ENCODE data around the gene ATF5. TPM values are rescaled to one million over a fixed set of nuclear protein-coding genes. Genes with fewer than 3 reads are reported as not detected.
A peak's percentile ranks its signal among the peaks of the same experiment; 100 is the strongest.

The ATF5 gene
- total RNA-seq, 5 donors from 2014 or later (not counting 1 experiment from before 2014, with no cell fraction given), result 8.5 to 18.9 (median 11.2) TPM

- Histone ChIP-seq H3K27me3 (replicated peaks in 1 of 2; ENCODE audit: control insufficient read depth in 2 of 2, extremely low read depth in 1 of 2, insufficient read depth in 2 of 2, low read length in 1 of 2) (no peaks in the 10 kb centered on the region), H3K4me3 (ENCODE audit: control insufficient read depth in 1 of 2, extremely low read depth in 1 of 2, low read length in 1 of 2) (peak overlapping the region in 1 of 2 donors; percentile 32), H3K9me3 (no peaks in the 10 kb centered on the region), H3K27ac (ENCODE audit: low read length) (no peak overlapping the region), H3K36me3 (ENCODE audit: control insufficient read depth in 2 of 2, extremely low read depth in 1 of 2, insufficient read depth in 1 of 2, low read length in 1 of 2) (peaks cover 14 to 36% of the 10 kb centered on the region in 2 donors), H3K4me1 (ENCODE audit: control insufficient read depth in 1 of 2, extremely low read depth in 1 of 2, insufficient read depth in 2 of 2, low read length in 2 of 2) (peaks cover 26 to 80% of the 10 kb centered on the region in 2 experiments)
- no peaks in the 10 kb centered on the region for H3K27me3 Mint-ChIP-seq
- no peaks in the 10 kb centered on the region for H3K9me3 Mint-ChIP-seq
- H3K4me3 Mint-ChIP-seq, result peak overlapping the region; percentile 96 to 99 (median 99)
- peak overlapping the region; percentile 84 to 86 for H3K27ac Mint-ChIP-seq
- H3K4me1 Mint-ChIP-seq, result peaks cover 55 to 71% (median 59%) of the 10 kb centered on the region in 3 donors
- H3K36me3 Mint-ChIP-seq, result peaks cover 15% of the 10 kb centered on the region
- WGBS (ENCODE audit: insufficient coverage), result 78% methylated on average over 9 of the region's 14 CpGs
- DNase-seq (no peak), ATAC-seq (replicated peaks in 1 of 4) (no peak)
- CTCF ChIA-PET, result interaction anchor here in 1 of 2 donors (1.0 kb wide), 1 partner anchor 92 kb away, joined by 5 read pairs; no protein-coding TSS in a partner anchor
- POLR2A ChIA-PET, result interaction anchor here in 1 of 2 donors (0.6 kb wide), 1 partner anchor 48 kb away, joined by 3 read pairs; no protein-coding TSS in a partner anchor
Observed at GRCh38 chr19:49927526-49928264, 1.3 kb upstream of the ATF5 start.

- peaks cover 8 to 16% of the 10 kb centered on the region in 2 donors for H3K36me3 ChIP-seq (ENCODE audit: control insufficient read depth in 2 of 2, extremely low read depth in 1 of 2, insufficient read depth in 1 of 2, low read length in 1 of 2)
- Mint-ChIP-seq H3K9me3 (no peaks in the 10 kb centered on the region), H3K4me1 (peaks cover 60 to 71% (median 65%) of the 10 kb centered on the region in 3 donors), H3K4me3 (peak overlapping the region; percentile 96 to 99 (median 99)), H3K27ac (peak overlapping the region; percentile 97 to 98), H3K27me3 (no peaks in the 10 kb centered on the region), H3K36me3 (peaks cover 11% of the 10 kb centered on the region)
- DNase-seq (peak; percentile 84 to 97 (median 94)), ATAC-seq (replicated peaks in 1 of 4) (peak; percentile 84 to 87 (median 86))
- WGBS (ENCODE audit: insufficient coverage), result 10% methylated on average over 29 of the region's 43 CpGs
- peaks cover 30 to 72% of the 10 kb centered on the region in 2 experiments for H3K4me1 ChIP-seq (ENCODE audit: control insufficient read depth in 1 of 2, extremely low read depth in 1 of 2, insufficient read depth in 2 of 2, low read length in 2 of 2)
- ChIA-PET POLR2A (interaction anchor here in 1 of 2 donors (0.7 to 1.4 kb wide), 3 partner anchors 33 to 428 kb away, joined by 3 to 9 read pairs (median 5); partner anchors contain the start of genes IL4I1 and RRAS), CTCF (interaction anchor here (0.6 to 0.8 kb wide), 3 partner anchors 25 to 1334 kb away, joined by 3 to 8 read pairs (median 3); no protein-coding TSS in a partner anchor)
- no peaks in the 10 kb centered on the region for H3K27me3 ChIP-seq (replicated peaks in 1 of 2; ENCODE audit: control insufficient read depth in 2 of 2, extremely low read depth in 1 of 2, insufficient read depth in 2 of 2, low read length in 1 of 2)
- no peaks in the 10 kb centered on the region for H3K9me3 ChIP-seq
- peak overlapping the region; percentile 81 to 90 for H3K4me3 ChIP-seq (ENCODE audit: control insufficient read depth in 1 of 2, extremely low read depth in 1 of 2, low read length in 1 of 2)
- H3K27ac ChIP-seq (ENCODE audit: low read length), result peak overlapping the region; percentile 95
Observed at GRCh38 chr19:49929611-49930482, 842 bp downstream of the ATF5 start.

GRCh38 chr19:49930483-49931011 lies 1.5 kb downstream of the ATF5 start:
- Mint-ChIP-seq H3K4me1 (peaks cover 57 to 67% (median 62%) of the 10 kb centered on the region in 3 donors), H3K36me3 (peaks cover 8% of the 10 kb centered on the region), H3K4me3 (peak overlapping the region; percentile 11 to 99 (median 55)), H3K9me3 (no peaks in the 10 kb centered on the region), H3K27ac (peak overlapping the region; percentile 36 to 97), H3K27me3 (no peaks in the 10 kb centered on the region)
- H3K9me3 ChIP-seq, result no peaks in the 10 kb centered on the region
- 91% methylated on average over 9 of the region's 15 CpGs for WGBS (ENCODE audit: insufficient coverage)
- DNase-seq, result peak in 5 of 35 experiments; percentile 5 to 38 (median 16)
- no peaks in the 10 kb centered on the region for H3K27me3 ChIP-seq (replicated peaks in 1 of 2; ENCODE audit: control insufficient read depth in 2 of 2, extremely low read depth in 1 of 2, insufficient read depth in 2 of 2, low read length in 1 of 2)
- POLR2A ChIA-PET, result interaction anchor here in 1 of 2 donors (1.2 to 1.4 kb wide), 2 partner anchors 34 to 290 kb away, joined by 5 to 9 read pairs; partner anchors contain the start of genes IL4I1 and RRAS
- H3K4me3 ChIP-seq (ENCODE audit: control insufficient read depth in 1 of 2, extremely low read depth in 1 of 2, low read length in 1 of 2), result no peak overlapping the region
- CTCF ChIA-PET, result interaction anchor here in 1 of 2 donors (0.6 kb wide), 1 partner anchor 1335 kb away, joined by 3 read pairs; no protein-coding TSS in a partner anchor
- H3K27ac ChIP-seq (ENCODE audit: low read length), result peak overlapping the region; percentile 54
- H3K36me3 ChIP-seq (ENCODE audit: control insufficient read depth in 2 of 2, extremely low read depth in 1 of 2, insufficient read depth in 1 of 2, low read length in 1 of 2), result peaks cover 8 to 12% of the 10 kb centered on the region in 2 donors
- no peak for ATAC-seq (replicated peaks in 1 of 4)
- H3K4me1 ChIP-seq (ENCODE audit: control insufficient read depth in 1 of 2, extremely low read depth in 1 of 2, insufficient read depth in 2 of 2, low read length in 2 of 2), result peaks cover 30 to 66% of the 10 kb centered on the region in 2 experiments

GRCh38 chr19:49931293-49932040 lies 2.5 kb downstream of the ATF5 start:
- H3K27ac Mint-ChIP-seq, result peak overlapping the region; percentile 22 to 55
- H3K4me1 Mint-ChIP-seq, result peaks cover 55 to 67% (median 61%) of the 10 kb centered on the region in 3 donors
- ATAC-seq (replicated peaks in 1 of 4) (no peak), DNase-seq (no peak)
- H3K4me3 Mint-ChIP-seq, result peak overlapping the region in 1 of 3 donors; percentile 99
- Histone ChIP-seq H3K36me3 (ENCODE audit: control insufficient read depth in 2 of 2, extremely low read depth in 1 of 2, insufficient read depth in 1 of 2, low read length in 1 of 2) (peaks cover 8% of the 10 kb centered on the region in 2 donors), H3K27me3 (replicated peaks in 1 of 2; ENCODE audit: control insufficient read depth in 2 of 2, extremely low read depth in 1 of 2, insufficient read depth in 2 of 2, low read length in 1 of 2) (no peaks in the 10 kb centered on the region), H3K27ac (ENCODE audit: low read length) (no peak overlapping the region), H3K9me3 (no peaks in the 10 kb centered on the region), H3K4me3 (ENCODE audit: control insufficient read depth in 1 of 2, extremely low read depth in 1 of 2, low read length in 1 of 2) (no peak overlapping the region), H3K4me1 (ENCODE audit: control insufficient read depth in 1 of 2, extremely low read depth in 1 of 2, insufficient read depth in 2 of 2, low read length in 2 of 2) (peaks cover 30 to 66% of the 10 kb centered on the region in 2 experiments)
- H3K36me3 Mint-ChIP-seq, result peaks cover 7% of the 10 kb centered on the region
- H3K9me3 Mint-ChIP-seq, result no peaks in the 10 kb centered on the region
- no peaks in the 10 kb centered on the region for H3K27me3 Mint-ChIP-seq
- ChIA-PET POLR2A (no interaction called here), CTCF (no interaction called here)
- 83% methylated on average over 2 of the region's 7 CpGs for WGBS (ENCODE audit: insufficient coverage)

- POLR2A ChIA-PET, result interaction anchor here in 1 of 2 donors (0.6 kb wide), 1 partner anchor 37 kb away, joined by 3 read pairs; no protein-coding TSS in a partner anchor
- H3K27me3 ChIP-seq (replicated peaks in 1 of 2; ENCODE audit: control insufficient read depth in 2 of 2, extremely low read depth in 1 of 2, insufficient read depth in 2 of 2, low read length in 1 of 2), result no peaks in the 10 kb centered on the region
- H3K27me3 Mint-ChIP-seq, result no peaks in the 10 kb centered on the region
Observed at GRCh38 chr19:49932041-49932451, 3.0 kb downstream of the ATF5 start.

More at GRCh38 chr19:49932041-49932451, 3.0 kb downstream of the ATF5 start:
- H3K36me3 Mint-ChIP-seq, result peaks cover 7% of the 10 kb centered on the region
- H3K4me3 Mint-ChIP-seq, result peak overlapping the region in 1 of 3 donors; percentile 99
- peaks cover 30 to 60% of the 10 kb centered on the region in 2 experiments for H3K4me1 ChIP-seq (ENCODE audit: control insufficient read depth in 1 of 2, extremely low read depth in 1 of 2, insufficient read depth in 2 of 2, low read length in 2 of 2)
- peak overlapping the region in 1 of 2 donors; percentile 55 for H3K27ac Mint-ChIP-seq
- no peak overlapping the region for H3K27ac ChIP-seq (ENCODE audit: low read length)
- ATAC-seq (replicated peaks in 1 of 4) (no peak), DNase-seq (no peak)
- no peaks in the 10 kb centered on the region for H3K9me3 Mint-ChIP-seq
- CTCF ChIA-PET, result no interaction called here
- WGBS (ENCODE audit: insufficient coverage), result 84% methylated on average over 4 of the region's 5 CpGs
- no peaks in the 10 kb centered on the region for H3K9me3 ChIP-seq
- peaks cover 53 to 64% (median 61%) of the 10 kb centered on the region in 3 donors for H3K4me1 Mint-ChIP-seq
- H3K36me3 ChIP-seq (ENCODE audit: control insufficient read depth in 2 of 2, extremely low read depth in 1 of 2, insufficient read depth in 1 of 2, low read length in 1 of 2), result peaks cover 3 to 6% of the 10 kb centered on the region in 2 donors
- no peak overlapping the region for H3K4me3 ChIP-seq (ENCODE audit: control insufficient read depth in 1 of 2, extremely low read depth in 1 of 2, low read length in 1 of 2)
